ENCODE results near the gene SLC25A13. TPM values are rescaled to one million over a fixed set of nuclear protein-coding genes. Genes with fewer than 3 reads are reported as not detected.

Gene SLC25A13
- total RNA-seq, 1 experiment from 2014 or later = 77.1 TPM

DNA sequence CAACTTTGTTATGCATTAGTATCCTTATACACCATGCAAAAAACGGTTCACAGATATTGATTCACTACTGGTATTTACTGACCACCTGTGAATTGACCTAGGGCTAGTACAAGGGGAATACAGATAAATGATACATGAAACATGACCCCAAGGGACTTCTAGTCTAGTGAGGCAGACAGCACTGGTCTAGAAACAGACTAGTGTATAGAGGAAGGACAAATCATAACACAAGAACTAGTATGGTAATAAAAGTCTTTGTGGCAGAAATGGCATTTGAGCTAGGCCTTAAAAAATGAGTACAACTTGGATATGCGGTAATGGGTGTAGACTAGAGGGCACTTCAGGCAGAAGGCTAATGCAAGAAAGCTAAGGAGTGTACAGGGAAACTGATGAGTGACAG lies 86.6 kb downstream of the SLC25A13 start:
- Histone ChIP-seq H3K27ac (peak overlapping the region; percentile 79), H3K4me1 (peaks cover 25% of the 10 kb centered on the region), H3K27me3 (no peaks in the 10 kb centered on the region), H3K9me3 (replicated peaks) (no peaks in the 10 kb centered on the region), H3K36me3 (peaks cover 10% of the 10 kb centered on the region), H3K4me3 (no peak overlapping the region)
- peak in 1 of 2 experiments; percentile 20 for DNase-seq

DNA sequence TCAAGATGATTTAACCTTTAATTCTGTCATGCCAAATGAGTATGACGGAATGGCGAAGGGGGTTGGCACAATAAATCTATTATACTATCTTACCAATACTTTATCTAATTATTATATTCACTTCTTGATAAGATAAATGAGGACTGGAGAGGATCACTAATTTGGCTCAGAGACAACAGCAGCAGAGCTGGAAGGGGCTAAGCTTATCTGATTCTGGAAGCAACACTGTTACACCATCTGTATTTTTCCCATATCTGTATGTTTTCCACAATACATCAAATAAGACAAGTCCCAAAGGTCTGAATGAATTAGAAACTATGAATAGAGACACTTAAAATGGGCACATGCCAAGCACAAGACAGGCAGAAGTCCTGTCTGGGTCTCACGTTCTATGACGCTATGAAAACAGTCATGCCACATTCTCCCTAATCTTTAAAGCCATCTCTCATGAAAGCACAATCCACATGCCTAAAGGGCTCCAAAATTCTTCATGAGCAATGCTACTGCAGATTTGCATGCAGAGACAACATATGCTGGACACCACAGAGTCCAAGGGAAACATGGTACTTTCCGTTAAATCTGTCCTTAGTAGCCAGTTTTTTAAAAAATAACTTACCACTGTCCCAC lies 88.3 kb downstream of the SLC25A13 start:
- Histone ChIP-seq H3K36me3 (peaks cover 14% of the 10 kb centered on the region), H3K9me3 (replicated peaks) (peaks cover 2% of the 10 kb centered on the region; the same call in 1 of the 2 replicates), H3K4me3 (no peak overlapping the region), H3K27ac (no peak overlapping the region), H3K27me3 (no peaks in the 10 kb centered on the region), H3K4me1 (peaks cover 25% of the 10 kb centered on the region)
- no peak for DNase-seq

DNA sequence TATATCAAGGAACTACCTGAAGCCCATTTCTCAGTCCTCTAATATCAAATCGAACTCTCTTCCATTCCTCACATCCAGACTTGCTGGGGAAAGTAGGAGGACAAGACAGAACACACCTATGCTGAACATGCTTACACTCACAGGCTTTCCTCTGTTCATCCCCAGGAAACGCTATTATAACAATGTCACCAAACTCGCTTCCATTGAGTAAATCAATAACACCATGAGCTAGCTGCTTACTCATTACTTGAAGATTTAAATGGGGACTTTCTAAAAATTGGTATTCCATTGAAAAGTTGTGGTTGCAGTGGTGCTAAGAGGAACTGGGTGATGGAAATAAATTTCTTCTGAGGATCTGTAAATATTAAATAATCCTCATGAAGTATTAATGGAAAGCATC lies 88.8 kb downstream of the SLC25A13 start:
- Histone ChIP-seq H3K36me3 (peaks cover 18% of the 10 kb centered on the region), H3K27ac (no peak overlapping the region), H3K4me1 (peaks cover 25% of the 10 kb centered on the region), H3K4me3 (no peak overlapping the region), H3K9me3 (replicated peaks) (peaks cover 7% of the 10 kb centered on the region; the same call in 1 of the 2 replicates), H3K27me3 (no peaks in the 10 kb centered on the region)
- no peak for DNase-seq

GRCh38 chr7:96228760-96229159 lies 93.1 kb downstream of the SLC25A13 start:
- no peak overlapping the region for H3K4me3 ChIP-seq
- DNase-seq = no peak
- no peaks in the 10 kb centered on the region for H3K4me1 ChIP-seq
- H3K27me3 ChIP-seq = no peaks in the 10 kb centered on the region
- H3K27ac ChIP-seq = no peak overlapping the region
- H3K9me3 ChIP-seq (replicated peaks) = peaks cover 8% of the 10 kb centered on the region; the same call in 1 of the 2 replicates
- peaks cover 18% of the 10 kb centered on the region for H3K36me3 ChIP-seq

DNA sequence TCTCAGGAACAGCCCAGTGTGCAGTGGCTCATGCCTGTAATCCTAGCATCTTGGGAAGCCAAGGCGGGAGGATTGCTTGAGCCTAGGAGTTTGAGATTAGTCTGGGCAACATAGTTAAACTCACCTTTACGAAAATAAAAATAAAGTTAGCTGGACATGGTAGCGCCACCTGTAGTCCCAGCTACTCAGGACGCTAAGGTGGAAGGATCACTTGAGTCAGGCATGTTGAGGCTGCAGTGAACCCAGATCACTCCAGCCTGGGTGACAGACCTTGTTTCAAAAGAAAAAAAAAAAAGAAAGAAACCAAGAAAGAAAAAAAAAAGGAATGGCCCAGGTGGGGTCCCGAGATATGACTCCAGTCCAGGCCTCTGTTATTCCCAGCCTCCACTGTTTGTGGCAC lies 96.6 kb downstream of the SLC25A13 start:
- H3K9me3 ChIP-seq (replicated peaks) = peaks cover 8% of the 10 kb centered on the region; the same call in 1 of the 2 replicates
- H3K4me3 ChIP-seq = no peak overlapping the region
- peaks cover 7% of the 10 kb centered on the region for H3K36me3 ChIP-seq
- H3K27me3 ChIP-seq = no peaks in the 10 kb centered on the region
- no peak overlapping the region for H3K27ac ChIP-seq
- no peak for DNase-seq
- H3K4me1 ChIP-seq = no peaks in the 10 kb centered on the region

GRCh38 chr7:96224685-96225084 lies 97.2 kb downstream of the SLC25A13 start:
- Histone ChIP-seq H3K4me3 (no peak overlapping the region), H3K27me3 (no peaks in the 10 kb centered on the region), H3K27ac (no peak overlapping the region), H3K9me3 (replicated peaks) (peaks cover 8% of the 10 kb centered on the region; the same call in 1 of the 2 replicates), H3K4me1 (no peaks in the 10 kb centered on the region), H3K36me3 (peaks cover 6% of the 10 kb centered on the region; the same call in 1 of the 2 replicates)
- no peak for DNase-seq

DNA sequence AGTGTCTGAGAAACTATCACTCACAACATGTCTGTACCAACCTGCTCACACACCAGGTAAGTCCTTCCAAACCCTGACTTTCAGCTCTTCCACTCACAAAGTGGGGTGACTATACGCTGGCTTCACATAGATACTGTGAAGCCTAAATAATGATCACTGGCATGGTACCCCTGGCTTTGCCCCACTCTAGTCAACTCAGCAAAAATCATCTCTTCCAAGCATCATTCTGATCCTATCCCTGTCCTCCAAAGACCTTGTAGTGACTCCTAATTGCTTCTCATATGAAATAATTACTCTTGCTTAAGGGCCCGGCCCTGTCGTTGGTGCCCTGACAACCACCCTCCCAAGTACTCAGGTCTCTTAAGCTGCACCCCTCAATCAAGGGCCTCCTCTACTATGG lies 97.8 kb downstream of the SLC25A13 start:
- no peaks in the 10 kb centered on the region for H3K27me3 ChIP-seq
- no peaks in the 10 kb centered on the region for H3K4me1 ChIP-seq
- H3K9me3 ChIP-seq (replicated peaks) = peaks cover 8% of the 10 kb centered on the region; the same call in 1 of the 2 replicates
- DNase-seq = no peak
- no peak overlapping the region for H3K27ac ChIP-seq
- H3K36me3 ChIP-seq = peaks cover 6% of the 10 kb centered on the region; the same call in 1 of the 2 replicates
- no peak overlapping the region for H3K4me3 ChIP-seq

DNA sequence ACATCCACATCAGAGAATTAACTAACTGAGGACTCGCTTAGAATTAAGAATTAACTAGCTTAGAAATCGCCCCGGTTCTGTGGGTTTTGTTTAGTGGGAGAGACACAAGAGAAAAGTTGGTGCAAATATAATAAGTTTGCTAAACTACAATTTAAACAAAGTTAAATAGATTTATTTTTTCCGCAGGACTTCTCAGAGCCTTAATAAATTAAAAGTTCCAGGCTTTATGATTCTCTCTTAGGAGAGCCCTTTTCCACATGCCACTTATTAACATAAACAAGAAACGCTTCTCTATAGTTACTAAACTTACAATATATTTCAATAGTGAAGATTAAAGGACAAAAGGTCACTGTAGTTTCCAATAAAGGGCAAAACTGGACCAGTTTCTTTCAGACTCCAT lies 100.0 kb downstream of the SLC25A13 start:
- no peaks in the 10 kb centered on the region for H3K36me3 ChIP-seq
- H3K4me3 ChIP-seq = no peak overlapping the region
- H3K9me3 ChIP-seq (replicated peaks) = no peaks in the 10 kb centered on the region
- no peak overlapping the region for H3K27ac ChIP-seq
- no peaks in the 10 kb centered on the region for H3K4me1 ChIP-seq
- no peak for DNase-seq
- H3K27me3 ChIP-seq = no peaks in the 10 kb centered on the region

DNA sequence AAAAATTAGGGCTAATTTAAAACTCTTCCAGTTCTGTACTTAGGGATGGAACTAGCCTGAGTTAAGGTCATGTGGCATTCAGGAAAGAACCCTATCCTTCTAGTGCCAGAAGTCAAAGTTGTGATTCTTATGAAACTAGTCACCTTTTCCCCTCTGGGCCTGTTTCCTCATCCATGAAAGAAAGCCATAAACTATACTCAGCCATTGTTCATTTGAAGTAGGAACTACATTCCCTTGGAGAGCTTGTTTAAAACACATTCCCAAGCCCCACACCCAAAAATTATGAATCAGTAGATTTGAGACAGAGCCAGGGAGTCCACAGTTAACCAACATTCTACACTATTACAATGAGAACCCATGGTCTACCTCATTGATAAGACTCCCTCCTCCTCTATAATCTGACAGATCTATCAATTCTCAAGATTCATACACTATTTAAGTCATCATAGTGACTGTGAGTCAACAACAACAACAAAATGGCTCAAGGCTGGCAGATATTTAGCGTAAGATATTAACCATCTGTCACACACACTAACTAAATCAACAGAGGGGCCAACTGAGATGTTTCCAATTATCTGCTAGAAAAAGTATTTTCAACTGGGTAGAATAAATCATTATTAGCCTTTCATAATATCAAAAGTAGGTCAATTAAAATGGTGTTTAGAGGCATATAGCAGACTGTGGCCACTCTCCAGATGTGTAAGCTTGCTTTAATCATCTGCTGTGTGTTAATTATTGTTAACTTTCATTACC lies 102.3 kb downstream of the SLC25A13 start:
- no peaks in the 10 kb centered on the region for H3K36me3 ChIP-seq
- DNase-seq = no peak
- H3K4me1 ChIP-seq = no peaks in the 10 kb centered on the region
- H3K9me3 ChIP-seq (replicated peaks) = no peaks in the 10 kb centered on the region
- H3K27ac ChIP-seq = no peak overlapping the region
- no peak overlapping the region for H3K4me3 ChIP-seq
- no peaks in the 10 kb centered on the region for H3K27me3 ChIP-seq

- no peak for DNase-seq
- no peaks in the 10 kb centered on the region for H3K27me3 ChIP-seq
- no peak overlapping the region for H3K4me3 ChIP-seq
- H3K9me3 ChIP-seq (replicated peaks) = no peaks in the 10 kb centered on the region
- H3K4me1 ChIP-seq = no peaks in the 10 kb centered on the region
- no peak overlapping the region for H3K27ac ChIP-seq
- no peaks in the 10 kb centered on the region for H3K36me3 ChIP-seq
Observed at GRCh38 chr7:96218664-96219243, 103.1 kb downstream of the SLC25A13 start.

DNA sequence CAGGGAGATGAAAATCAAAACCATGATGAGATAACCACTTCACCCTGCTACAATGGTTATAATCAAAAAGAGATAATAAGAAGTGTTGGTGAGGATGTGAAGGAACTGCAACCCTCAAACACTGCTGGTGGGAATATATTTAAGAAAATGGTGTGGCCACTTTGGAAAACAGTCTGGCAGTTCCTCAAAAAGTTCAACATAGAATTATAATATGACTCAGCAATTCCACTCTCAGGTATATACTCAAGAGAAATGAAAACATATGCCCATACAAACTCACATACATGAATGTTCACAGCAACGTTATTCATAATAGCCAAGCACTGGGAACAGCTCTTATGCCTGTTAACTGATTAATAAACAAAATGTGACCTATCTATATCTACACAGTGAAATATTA lies 104.8 kb downstream of the SLC25A13 start:
- no peak overlapping the region for H3K27ac ChIP-seq
- no peaks in the 10 kb centered on the region for H3K4me1 ChIP-seq
- H3K36me3 ChIP-seq = no peaks in the 10 kb centered on the region
- H3K4me3 ChIP-seq = no peak overlapping the region
- no peak for DNase-seq
- H3K27me3 ChIP-seq = no peaks in the 10 kb centered on the region
- no peaks in the 10 kb centered on the region for H3K9me3 ChIP-seq (replicated peaks)

GRCh38 chr7:96216373-96216772 lies 105.5 kb downstream of the SLC25A13 start:
- no peaks in the 10 kb centered on the region for H3K4me1 ChIP-seq

DNA sequence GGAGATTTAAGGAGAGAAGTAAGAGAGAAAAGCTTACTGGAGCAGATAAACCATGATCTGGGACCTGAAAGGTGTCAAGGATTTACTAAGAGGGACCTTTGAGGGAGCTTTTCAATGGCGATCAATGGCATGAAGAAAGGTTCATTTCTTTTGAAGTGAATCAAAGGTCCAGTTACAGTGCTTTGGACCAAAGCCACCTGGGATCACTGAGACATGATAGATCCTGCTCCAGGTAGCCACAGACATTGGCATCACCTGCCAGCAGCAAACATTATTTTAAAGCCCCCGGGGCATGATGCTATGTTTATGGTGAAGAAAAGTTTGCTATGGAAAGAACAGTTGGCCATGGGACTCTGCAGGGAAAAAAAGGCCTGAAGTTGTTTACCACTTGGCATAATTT lies 109.4 kb downstream of the SLC25A13 start:
- no peaks in the 10 kb centered on the region for H3K9me3 ChIP-seq (replicated peaks)
- no peaks in the 10 kb centered on the region for H3K4me1 ChIP-seq
- no peak overlapping the region for H3K4me3 ChIP-seq
- no peak for DNase-seq
- H3K27me3 ChIP-seq = no peaks in the 10 kb centered on the region
- H3K27ac ChIP-seq = no peak overlapping the region
- peaks cover 2% of the 10 kb centered on the region for H3K36me3 ChIP-seq

More at GRCh38 chr7:96216373-96216772, 105.5 kb downstream of the SLC25A13 start:
- Histone ChIP-seq H3K9me3 (replicated peaks) (no peaks in the 10 kb centered on the region), H3K27me3 (no peaks in the 10 kb centered on the region), H3K27ac (no peak overlapping the region), H3K4me3 (no peak overlapping the region), H3K36me3 (no peaks in the 10 kb centered on the region)
- no peak for DNase-seq

DNA sequence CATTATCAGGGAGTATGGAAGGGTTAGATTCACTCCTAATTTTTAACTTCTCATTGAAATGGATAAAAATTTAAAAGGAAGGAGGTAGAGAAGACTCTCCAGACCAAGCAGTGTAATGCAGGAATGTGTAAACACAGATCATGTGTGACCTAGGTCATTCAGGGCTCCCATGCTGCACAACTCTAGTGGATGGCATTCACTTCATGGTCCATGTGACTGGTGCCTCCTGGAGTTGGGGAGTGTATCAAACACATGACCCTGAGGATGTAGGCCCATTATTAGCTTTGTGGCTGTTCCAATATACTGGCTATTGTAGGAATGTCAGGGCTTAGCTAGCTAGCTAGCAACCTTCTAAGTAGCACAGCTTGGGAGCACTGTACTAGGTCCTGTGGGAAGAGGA lies 109.9 kb downstream of the SLC25A13 start:
- Histone ChIP-seq H3K4me1 (no peaks in the 10 kb centered on the region), H3K9me3 (replicated peaks) (no peaks in the 10 kb centered on the region), H3K27me3 (no peaks in the 10 kb centered on the region), H3K4me3 (no peak overlapping the region), H3K27ac (no peak overlapping the region), H3K36me3 (peaks cover 2% of the 10 kb centered on the region)
- DNase-seq = no peak

DNA sequence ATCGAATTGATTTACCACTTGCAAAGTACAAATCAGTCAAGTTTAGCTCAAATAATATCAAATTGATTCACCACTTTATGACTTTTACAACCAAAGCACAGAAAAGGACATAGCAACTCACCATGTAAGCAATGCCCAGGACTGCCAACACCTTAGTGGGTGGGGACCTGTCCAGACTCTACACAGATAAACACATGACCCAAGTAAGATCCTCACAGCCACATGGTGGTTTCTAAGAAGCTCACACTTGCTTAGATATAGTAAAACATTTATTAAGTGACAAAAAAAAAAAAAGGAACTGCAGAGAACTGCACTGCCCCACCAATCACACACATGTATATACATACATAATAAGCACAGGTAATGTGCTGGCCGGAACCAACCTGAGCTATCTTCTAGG lies 116.2 kb downstream of the SLC25A13 start:
- H3K4me1 ChIP-seq = peaks cover 21% of the 10 kb centered on the region
- H3K27ac ChIP-seq = no peak overlapping the region
- DNase-seq = no peak
- no peaks in the 10 kb centered on the region for H3K27me3 ChIP-seq
- no peak overlapping the region for H3K4me3 ChIP-seq
- peaks cover 4% of the 10 kb centered on the region for H3K36me3 ChIP-seq
- no peaks in the 10 kb centered on the region for H3K9me3 ChIP-seq (replicated peaks)

Data from SJCRH30 (cell line).